ENCODE data around the gene DNAJB8.

- TF ChIP-seq POLR2AphosphoS5 (IDR thresholded peaks at IDR 0.05): no peak
- TF ChIP-seq, protein P1, sequence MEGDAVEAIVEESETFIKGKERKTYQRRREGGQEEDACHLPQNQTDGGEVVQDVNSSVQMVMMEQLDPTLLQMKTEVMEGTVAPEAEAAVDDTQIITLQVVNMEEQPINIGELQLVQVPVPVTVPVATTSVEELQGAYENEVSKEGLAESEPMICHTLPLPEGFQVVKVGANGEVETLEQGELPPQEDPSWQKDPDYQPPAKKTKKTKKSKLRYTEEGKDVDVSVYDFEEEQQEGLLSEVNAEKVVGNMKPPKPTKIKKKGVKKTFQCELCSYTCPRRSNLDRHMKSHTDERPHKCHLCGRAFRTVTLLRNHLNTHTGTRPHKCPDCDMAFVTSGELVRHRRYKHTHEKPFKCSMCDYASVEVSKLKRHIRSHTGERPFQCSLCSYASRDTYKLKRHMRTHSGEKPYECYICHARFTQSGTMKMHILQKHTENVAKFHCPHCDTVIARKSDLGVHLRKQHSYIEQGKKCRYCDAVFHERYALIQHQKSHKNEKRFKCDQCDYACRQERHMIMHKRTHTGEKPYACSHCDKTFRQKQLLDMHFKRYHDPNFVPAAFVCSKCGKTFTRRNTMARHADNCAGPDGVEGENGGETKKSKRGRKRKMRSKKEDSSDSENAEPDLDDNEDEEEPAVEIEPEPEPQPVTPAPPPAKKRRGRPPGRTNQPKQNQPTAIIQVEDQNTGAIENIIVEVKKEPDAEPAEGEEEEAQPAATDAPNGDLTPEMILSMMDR (IDR thresholded peaks at IDR 0.05): no peak
These were observed 51.4 kb downstream of the DNAJB8 start for GRCh38 chr3:128415200-128415772.
